ENCODE data around the gene UBE2D2.
"Not testable (repeated sequence)": the region's sequence is repeated elsewhere in the genome, so short reads cannot be mapped to it uniquely, and the experiment has no call there.

DNA sequence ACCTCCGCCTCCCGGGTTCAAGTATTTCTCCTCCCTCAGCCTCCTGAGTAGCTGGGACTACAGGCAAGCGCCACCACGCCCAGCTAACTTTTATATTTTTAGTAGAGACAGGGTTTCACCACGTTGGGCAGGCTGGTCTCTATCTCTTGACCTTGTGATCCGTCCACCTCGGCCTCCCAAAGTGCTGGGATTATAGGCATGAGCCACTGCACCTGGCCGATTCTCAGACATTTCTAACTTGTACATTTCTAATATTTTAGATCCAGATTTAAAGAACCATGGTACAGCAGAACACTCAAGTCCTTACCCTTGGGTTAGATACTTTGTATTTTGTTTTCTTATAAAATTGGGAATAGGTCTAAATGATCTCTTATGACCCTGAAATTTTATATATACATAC, 31.9 kb downstream of the UBE2D2 start:
- TF ChIP-seq POLR2A, POLR2AphosphoS5 (IDR thresholded peaks at IDR 0.05; ENCODE audit: low read depth, low read length): not testable (repeated sequence)

All from GM12892 (cell line).